Effector CD8-positive, alpha-beta T cell (primary cell): ENCODE measurements around the gene BAZ2B.
"Not testable (repeated sequence)": the region's sequence is repeated elsewhere in the genome, so short reads cannot be mapped to it uniquely, and the experiment has no call there.

ENCODE experiments used
- DNase-seq: peaks from one replicate; lab custom pipeline; 2025; lab: John Stamatoyannopoulos, UW

BAZ2B gene

GRCh38 chr2:159535261-159535660 is 81.1 kb downstream of the BAZ2B start:
- DNase-seq = not testable (repeated sequence)

- no peak for DNase-seq
Measured at GRCh38 chr2:159531475-159531874, 84.9 kb downstream of the BAZ2B start.

GRCh38 chr2:159526433-159526832 is 89.9 kb downstream of the BAZ2B start:
- DNase-seq = no peak

GRCh38 chr2:159525012-159525411 is 91.3 kb downstream of the BAZ2B start:
- DNase-seq = no peak

GRCh38 chr2:159521272-159521671 is 95.1 kb downstream of the BAZ2B start:
- no peak for DNase-seq

GRCh38 chr2:159518321-159519005 is 97.9 kb downstream of the BAZ2B start:
- DNase-seq = no peak

- DNase-seq = no peak
Measured at GRCh38 chr2:159516241-159516758, 100.0 kb downstream of the BAZ2B start.

- DNase-seq = no peak
Measured at GRCh38 chr2:159515441-159515840, 100.9 kb downstream of the BAZ2B start.

GRCh38 chr2:159513745-159514144 is 102.6 kb downstream of the BAZ2B start:
- DNase-seq = no peak

GRCh38 chr2:159508140-159508539 is 108.2 kb downstream of the BAZ2B start:
- no peak for DNase-seq

- DNase-seq = no peak
Measured at GRCh38 chr2:159506764-159507440, 109.4 kb downstream of the BAZ2B start.

- DNase-seq = no peak
Measured at GRCh38 chr2:159506202-159506601, 110.1 kb downstream of the BAZ2B start.

GRCh38 chr2:159505196-159505595 is 111.2 kb downstream of the BAZ2B start:
- no peak for DNase-seq

- DNase-seq = no peak
Measured at GRCh38 chr2:159501743-159502142, 114.6 kb downstream of the BAZ2B start.

GRCh38 chr2:159497847-159498246 is 118.5 kb downstream of the BAZ2B start:
- no peak for DNase-seq

GRCh38 chr2:159497256-159497655 is 119.1 kb downstream of the BAZ2B start:
- no peak for DNase-seq

- no peak for DNase-seq
Measured at GRCh38 chr2:159489476-159489875, 126.9 kb downstream of the BAZ2B start.

GRCh38 chr2:159484532-159484931 is 131.8 kb downstream of the BAZ2B start:
- DNase-seq = no peak

- no peak for DNase-seq
Measured at GRCh38 chr2:159476329-159476728, 140.0 kb downstream of the BAZ2B start.

GRCh38 chr2:159475793-159476192 is 140.6 kb downstream of the BAZ2B start:
- no peak for DNase-seq

- no peak for DNase-seq
Measured at GRCh38 chr2:159471340-159471739, 145.0 kb downstream of the BAZ2B start.

- DNase-seq = no peak
Measured at GRCh38 chr2:159468257-159468656, 148.1 kb downstream of the BAZ2B start.

- no peak for DNase-seq
Measured at GRCh38 chr2:159462961-159463360, 153.4 kb downstream of the BAZ2B start.
